Fibroblast of the conjunctiva (primary cell): Measurements from ENCODE around the gene HNRNPM.
"Not testable (repeated sequence)": the region's sequence is repeated elsewhere in the genome, so short reads cannot be mapped to it uniquely, and the experiment has no call there.

Experiments used
- DNase-seq: peaks from one replicate; pipeline ENCODE4 v3.0.0-alpha.2; 2010; ENCODE audit warnings: low read depth

Gene HNRNPM

DNA sequence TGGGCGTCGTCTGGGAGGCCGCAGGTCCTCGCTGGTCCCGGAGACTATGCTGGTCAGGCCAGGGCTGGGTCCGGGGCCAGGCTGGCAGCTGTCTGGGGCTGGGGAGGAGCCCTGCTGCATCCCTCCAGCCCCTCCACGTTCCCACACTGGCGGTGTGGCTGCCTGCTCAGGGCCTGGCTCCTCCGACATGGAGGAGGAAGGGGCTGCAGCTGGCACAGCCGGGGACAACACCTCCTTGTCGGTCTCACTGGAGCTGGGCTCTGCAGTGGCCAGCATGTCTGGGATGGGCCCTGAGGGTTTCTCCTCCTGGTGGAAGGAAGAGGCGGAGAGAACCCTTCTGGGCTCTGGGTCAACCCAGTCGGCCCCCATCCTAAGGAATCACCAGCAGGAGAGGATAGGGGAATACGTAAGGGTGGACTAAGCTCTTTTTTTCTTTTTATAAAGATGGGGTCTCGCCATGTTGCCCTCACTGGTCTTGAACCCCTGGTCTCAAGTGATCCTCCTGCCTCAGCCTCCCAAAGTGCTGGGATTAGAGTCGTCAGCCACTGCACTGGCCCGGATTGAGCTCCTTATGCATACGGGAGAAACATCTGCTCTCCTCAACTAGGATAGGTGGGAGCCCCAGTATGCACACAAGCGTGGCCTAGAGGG is 68.4 kb downstream of the HNRNPM start:
- no peak for DNase-seq

DNA sequence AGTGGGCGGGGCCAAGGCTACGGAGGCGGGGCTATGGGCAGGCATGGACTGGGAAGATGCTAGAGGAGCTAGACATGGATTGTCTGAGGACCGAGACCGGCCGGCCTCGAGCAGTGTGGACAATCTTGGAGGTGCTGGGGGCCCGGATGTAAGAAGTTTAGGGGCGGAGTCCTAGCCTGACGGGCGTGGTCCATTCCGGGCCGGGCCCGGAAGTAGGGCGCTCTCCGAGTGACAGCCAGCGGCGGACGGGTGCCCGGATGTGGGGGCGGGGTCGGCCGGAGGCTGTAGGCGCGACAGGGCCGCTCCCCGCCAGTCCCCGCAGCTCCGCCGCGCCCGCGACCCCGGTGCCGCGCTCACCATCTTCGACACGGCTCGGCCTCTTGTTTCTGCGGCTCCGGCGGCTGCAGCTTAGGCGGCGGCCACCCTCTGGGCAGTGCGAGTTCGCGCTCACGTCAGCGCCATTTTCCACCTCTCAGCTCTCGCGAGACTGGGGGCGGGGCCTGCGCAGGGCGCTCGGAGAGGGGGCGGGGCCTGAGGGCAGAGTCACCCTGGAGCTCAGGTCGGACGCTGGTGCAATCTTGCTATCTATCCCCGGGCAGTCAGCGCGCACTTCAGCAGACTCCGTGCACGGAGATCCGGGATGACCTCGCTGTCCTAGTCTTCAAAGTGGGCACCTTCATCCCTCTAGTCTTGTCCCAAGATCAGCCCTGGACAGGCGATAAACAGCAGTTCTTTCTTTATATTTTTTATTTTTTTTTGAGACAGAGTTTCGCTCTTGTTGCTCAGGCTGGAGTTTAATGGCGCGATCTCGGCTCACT is 69.1 kb downstream of the HNRNPM start, which contains the start of gene ZNF414:
Gene ZNF414, minus strand, starts transcription at position 481 of the 818 bp plus-strand sequence. Its CDS starts 121 bp downstream, at position 360.
- peak; percentile 94 for DNase-seq

GRCh38 chr19:8514505-8515009 is 69.8 kb downstream of the HNRNPM start:
- not testable (repeated sequence) for DNase-seq

- DNase-seq = no peak
Measured at GRCh38 chr19:8515317-8515716, 70.5 kb downstream of the HNRNPM start.

DNA sequence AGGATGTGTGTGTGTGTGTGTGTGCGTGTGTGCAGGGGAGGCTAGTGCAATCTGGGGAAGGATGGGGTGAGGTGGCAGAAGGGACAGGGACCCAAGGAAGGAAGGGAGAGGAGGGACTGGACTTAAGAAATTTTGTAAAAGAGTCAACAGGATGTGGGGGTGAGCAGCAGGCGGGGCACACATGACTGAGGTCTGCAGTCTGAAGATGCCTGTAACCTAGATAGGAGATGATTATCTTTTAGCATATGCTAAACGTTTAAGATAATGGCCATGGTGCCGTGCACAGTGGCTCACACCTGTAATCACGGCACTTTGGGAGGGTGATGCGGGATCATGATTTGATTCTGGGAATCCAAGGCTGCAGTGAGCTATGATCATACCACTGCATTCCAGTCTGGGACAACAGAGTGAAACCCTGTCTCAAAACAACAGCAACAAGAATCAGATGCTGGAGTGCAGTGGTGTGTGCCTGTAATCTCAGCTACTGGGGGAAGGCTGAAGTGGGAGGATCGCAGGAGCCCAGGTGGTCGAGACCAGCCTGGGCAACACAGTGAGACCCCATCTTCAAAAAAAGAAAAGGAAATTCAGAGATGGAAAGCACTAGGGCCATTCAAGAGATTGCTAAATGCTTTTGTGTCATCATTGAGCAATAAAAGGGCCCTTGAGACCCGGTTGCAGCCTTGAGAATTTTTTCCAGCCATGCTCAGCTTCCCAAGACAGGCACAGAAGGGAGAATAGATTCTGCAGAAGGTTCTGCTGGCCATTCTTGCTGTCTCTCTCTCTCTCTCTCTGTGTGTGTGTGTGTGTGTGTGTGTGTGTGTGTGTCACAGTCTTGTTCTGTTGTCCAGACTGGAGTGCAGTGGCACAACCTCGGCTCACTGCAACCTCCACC is 73.0 kb downstream of the HNRNPM start:
- peak; percentile 31 for DNase-seq

DNA sequence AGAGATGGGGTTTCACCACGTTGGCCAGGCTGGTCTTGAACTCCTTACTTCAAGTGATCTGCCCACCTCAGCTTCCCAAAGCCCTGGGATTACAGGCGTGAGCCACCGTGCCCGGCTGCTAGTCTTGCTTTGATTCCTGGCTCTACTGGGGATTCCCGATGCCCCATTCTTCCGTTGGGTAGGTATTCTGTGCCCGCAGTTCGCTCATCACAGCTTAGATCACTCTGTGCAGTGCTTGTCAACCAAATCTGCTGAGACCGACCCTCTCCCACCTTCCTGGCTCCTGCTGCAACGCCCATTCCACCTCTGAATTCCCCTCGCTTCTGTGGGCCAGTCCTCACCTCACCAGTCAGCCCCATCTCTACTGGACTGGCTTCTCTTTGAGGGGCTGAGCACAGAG is 73.8 kb downstream of the HNRNPM start:
- DNase-seq = no peak

DNA sequence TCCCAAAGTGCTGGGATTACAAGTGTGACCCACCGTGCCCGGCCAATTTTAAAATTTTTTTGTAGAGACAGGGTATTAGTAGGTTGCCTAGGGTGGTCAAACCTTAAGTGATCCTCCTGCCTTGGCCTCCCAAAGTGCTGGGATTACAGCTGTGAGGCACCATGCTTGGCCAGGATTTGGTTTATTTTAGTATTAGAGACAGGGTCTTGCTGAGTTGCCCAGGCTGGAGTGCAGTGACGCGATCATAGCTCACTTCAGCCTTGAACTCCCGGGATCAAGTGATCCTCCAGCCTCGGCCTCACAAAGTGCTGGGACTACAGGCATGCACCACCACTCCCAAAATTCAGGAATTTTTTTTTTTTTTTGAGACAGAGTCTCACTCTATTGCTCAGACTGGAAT is 74.6 kb downstream of the HNRNPM start:
- no peak for DNase-seq

- no peak for DNase-seq
Measured at GRCh38 chr19:8525401-8525684, 80.6 kb downstream of the HNRNPM start.

DNA sequence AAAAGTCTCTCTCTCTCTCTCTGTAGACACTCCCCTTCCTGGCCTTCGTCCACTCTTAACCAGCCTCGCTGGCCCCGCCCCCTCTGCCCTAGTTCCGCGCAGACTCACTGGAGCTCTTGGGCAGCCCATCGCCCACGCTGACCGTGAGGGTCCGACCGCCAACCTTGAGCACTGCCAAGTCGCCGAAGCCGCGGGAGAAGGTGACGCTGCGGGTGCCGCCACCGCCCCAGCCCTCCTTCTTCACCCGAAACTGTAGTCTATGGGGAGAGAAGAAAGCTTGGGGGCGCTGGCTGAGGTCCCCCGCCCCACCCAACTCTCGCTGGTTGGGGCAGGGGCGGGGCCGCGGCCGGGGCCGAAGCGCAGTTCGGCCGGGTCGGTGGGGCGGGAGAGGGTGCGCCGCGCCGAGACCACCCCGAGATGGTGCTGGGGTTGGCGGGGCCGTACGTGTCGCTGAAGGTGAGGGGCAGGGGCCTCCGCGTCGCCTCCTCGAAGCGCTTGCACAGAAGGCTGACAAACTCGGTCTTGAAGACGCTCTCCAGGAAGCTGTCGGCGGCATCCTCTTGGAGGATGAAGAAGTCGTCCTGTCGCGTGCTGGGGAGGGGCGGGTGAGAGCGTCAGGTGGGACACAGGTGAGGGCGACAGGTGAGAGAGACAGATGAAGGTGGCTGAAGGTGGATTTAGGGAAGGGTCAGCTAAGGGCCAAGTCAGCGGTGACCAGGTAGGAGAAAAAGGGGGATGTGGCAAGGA is 81.7 kb downstream of the HNRNPM start:
- DNase-seq = peak; percentile 83

GRCh38 chr19:8528500-8528899 is 83.7 kb downstream of the HNRNPM start:
- DNase-seq = no peak

DNA sequence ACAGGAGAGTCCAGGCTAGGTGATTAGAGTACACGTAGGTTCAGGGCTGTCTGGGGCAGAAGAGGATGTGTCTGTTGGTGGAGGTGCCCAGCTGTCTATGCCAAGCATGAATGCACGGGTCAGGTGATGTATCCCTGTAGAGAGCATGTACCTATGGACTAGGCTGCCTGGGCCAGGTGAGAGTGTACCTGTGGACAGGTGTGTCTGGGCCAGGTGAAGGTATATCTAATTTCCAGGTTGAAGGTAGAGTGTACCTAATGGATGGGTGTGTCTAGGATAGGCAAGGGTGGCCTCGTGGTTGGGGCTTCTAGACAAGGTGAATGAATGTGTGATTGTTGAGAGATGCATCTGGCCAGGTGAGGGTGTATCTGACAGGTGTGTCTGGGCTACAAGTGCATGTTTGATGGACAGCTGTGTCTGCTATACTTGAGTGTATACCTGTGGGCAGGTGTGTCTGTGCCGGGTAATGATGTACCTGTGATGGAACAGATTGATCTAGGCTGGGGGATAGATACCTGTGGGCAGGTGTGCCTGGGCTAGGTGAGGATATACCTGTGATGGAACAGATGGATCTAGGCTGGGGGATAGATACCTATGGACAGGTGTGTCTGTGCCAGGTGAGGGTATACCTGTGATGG is 84.7 kb downstream of the HNRNPM start:
- no peak for DNase-seq

DNA sequence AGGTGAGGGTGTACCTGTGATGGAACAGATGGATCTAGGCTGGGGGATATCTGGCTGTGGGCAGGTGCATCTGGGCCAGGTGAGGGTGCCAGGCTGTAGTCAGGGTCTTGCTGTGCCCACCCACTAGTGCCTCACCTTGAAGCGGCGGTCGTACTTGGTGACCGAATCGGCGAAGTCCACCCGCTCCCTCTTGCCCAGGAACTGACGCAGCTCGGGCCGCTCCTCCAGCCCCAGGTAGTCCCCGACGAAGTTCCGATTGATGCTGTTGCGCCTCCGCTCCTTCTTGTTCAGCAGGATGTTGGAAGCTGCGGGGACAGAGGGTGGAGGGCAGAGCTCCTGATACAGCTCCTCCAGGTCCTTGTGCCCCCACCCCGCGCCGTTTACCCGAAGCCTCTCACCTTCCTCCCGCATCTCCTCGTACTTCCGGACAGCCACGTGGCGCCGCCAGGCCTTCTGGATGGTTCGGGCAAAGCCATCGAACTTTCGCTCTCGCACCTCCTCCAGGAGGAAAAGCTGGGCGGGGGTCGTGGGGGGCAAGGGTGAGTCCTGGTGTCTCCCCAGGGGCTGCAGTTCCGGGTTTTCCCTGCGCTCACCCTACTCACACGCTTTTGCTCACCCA is 85.4 kb downstream of the HNRNPM start:
- no peak for DNase-seq

GRCh38 chr19:8531470-8531869 is 86.7 kb downstream of the HNRNPM start:
- no peak for DNase-seq

- no peak for DNase-seq
Measured at GRCh38 chr19:8532225-8532624, 87.5 kb downstream of the HNRNPM start.

- no peak for DNase-seq
Measured at GRCh38 chr19:8536282-8536681, 91.5 kb downstream of the HNRNPM start.

DNA sequence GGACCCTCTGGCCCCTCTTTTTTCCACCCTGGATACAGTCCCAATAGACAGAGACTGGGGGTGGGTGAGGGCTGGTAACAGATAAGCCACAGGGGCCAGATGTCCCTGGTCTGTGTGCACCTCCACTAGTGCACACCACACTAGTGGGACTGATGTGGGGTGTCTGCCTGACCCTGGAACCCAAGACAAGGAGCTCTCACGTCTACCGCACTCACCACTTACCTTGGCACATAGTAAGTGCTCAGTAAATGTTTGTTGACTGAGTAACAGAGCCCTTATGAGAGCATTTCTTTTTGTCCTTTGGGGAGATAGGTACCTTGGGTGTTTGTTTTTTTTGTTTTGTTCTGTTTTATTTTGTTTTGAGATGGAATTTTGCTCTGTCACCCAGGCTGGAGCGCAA is 92.3 kb downstream of the HNRNPM start:
- DNase-seq = no peak
